ENCODE results near the gene CCSER1. TPM values are rescaled to one million over a fixed set of nuclear protein-coding genes. Genes with fewer than 3 reads are reported as not detected.
"Not testable (repeated sequence)": the region's sequence is repeated elsewhere in the genome, so short reads cannot be mapped to it uniquely, and the experiment has no call there.

CCSER1 gene
- total RNA-seq, 1 experiment from 2014 or later, result 4.1 TPM

- Mint-ChIP-seq H3K4me3 (ENCODE audit: unreplicated experiment) (no peak overlapping the region), H3K27ac (ENCODE audit: unreplicated experiment) (no peak overlapping the region), H3K36me3 (ENCODE audit: insufficient read depth, unreplicated experiment) (no peaks in the 10 kb centered on the region), H3K9me3 (ENCODE audit: unreplicated experiment) (no peaks in the 10 kb centered on the region), H3K4me1 (ENCODE audit: low read depth, unreplicated experiment) (no peaks in the 10 kb centered on the region), H3K27me3 (ENCODE audit: insufficient read depth, unreplicated experiment) (no peaks in the 10 kb centered on the region)
- intact Hi-C loops (cut with micrococcal nuclease; ENCODE audit: unreplicated experiment), result no loop called here
- Histone ChIP-seq H3K4me1 (no peaks in the 10 kb centered on the region), H3K4me3 (ENCODE audit: low read depth, low read length) (no peak overlapping the region), H3K9me3 (no peaks in the 10 kb centered on the region), H3K36me3 (ENCODE audit: control insufficient read depth, insufficient read depth, low read length) (no peaks in the 10 kb centered on the region), H3K27me3 (replicated peaks; ENCODE audit: control insufficient read depth, insufficient read depth, low read length) (no peaks in the 10 kb centered on the region)
- TF ChIP-seq CTCF (IDR thresholded peaks at IDR 0.05; ENCODE audit: insufficient read depth in 1 of 2, low read depth in 1 of 2, low read length in 1 of 2, severe bottlenecking in 1 of 2, unreplicated experiment in 1 of 2), result no peak
- CTCF ChIA-PET, result no interaction called here
- no TSS peak for BruUV-seq (replicated peaks)
- POLR2A ChIA-PET, result no interaction called here
- DNase-seq, result no peak
Observed at GRCh38 chr4:90306810-90307209, 179.6 kb downstream of the CCSER1 start.

- H3K36me3 Mint-ChIP-seq (ENCODE audit: insufficient read depth, unreplicated experiment); H3K27ac Mint-ChIP-seq (ENCODE audit: unreplicated experiment); H3K27me3 ChIP-seq (replicated peaks; ENCODE audit: control insufficient read depth, insufficient read depth, low read length); H3K36me3 ChIP-seq (ENCODE audit: control insufficient read depth, insufficient read depth, low read length); H3K4me3 ChIP-seq (ENCODE audit: low read depth, low read length); DNase-seq; intact Hi-C loops (cut with micrococcal nuclease; ENCODE audit: unreplicated experiment); H3K9me3 Mint-ChIP-seq (ENCODE audit: unreplicated experiment); H3K4me1 Mint-ChIP-seq (ENCODE audit: low read depth, unreplicated experiment); H3K4me1 ChIP-seq; H3K9me3 ChIP-seq; POLR2A ChIA-PET; CTCF ChIA-PET; H3K27me3 Mint-ChIP-seq (ENCODE audit: insufficient read depth, unreplicated experiment); H3K4me3 Mint-ChIP-seq (ENCODE audit: unreplicated experiment); BruUV-seq (replicated peaks): not testable (repeated sequence)
Observed at GRCh38 chr4:90317140-90317539, 189.9 kb downstream of the CCSER1 start.

- no peaks in the 10 kb centered on the region for H3K36me3 Mint-ChIP-seq (ENCODE audit: insufficient read depth, unreplicated experiment)
- POLR2A ChIA-PET, result no interaction called here
- no peaks in the 10 kb centered on the region for H3K9me3 ChIP-seq
- H3K9me3 Mint-ChIP-seq (ENCODE audit: unreplicated experiment), result no peaks in the 10 kb centered on the region
- no peak overlapping the region for H3K4me3 Mint-ChIP-seq (ENCODE audit: unreplicated experiment)
- H3K27ac Mint-ChIP-seq (ENCODE audit: unreplicated experiment), result no peak overlapping the region
- H3K27me3 Mint-ChIP-seq (ENCODE audit: insufficient read depth, unreplicated experiment), result no peaks in the 10 kb centered on the region
- H3K4me3 ChIP-seq (ENCODE audit: low read depth, low read length), result no peak overlapping the region
- intact Hi-C loops (cut with micrococcal nuclease; ENCODE audit: unreplicated experiment), result no loop called here
- no peak for TF ChIP-seq CTCF (IDR thresholded peaks at IDR 0.05; ENCODE audit: insufficient read depth in 1 of 2, low read depth in 1 of 2, low read length in 1 of 2, severe bottlenecking in 1 of 2, unreplicated experiment in 1 of 2)
- H3K4me1 Mint-ChIP-seq (ENCODE audit: low read depth, unreplicated experiment), result no peaks in the 10 kb centered on the region
- H3K27me3 ChIP-seq (replicated peaks; ENCODE audit: control insufficient read depth, insufficient read depth, low read length), result no peaks in the 10 kb centered on the region
- H3K4me1 ChIP-seq, result no peaks in the 10 kb centered on the region
- CTCF ChIA-PET, result no interaction called here
- no peaks in the 10 kb centered on the region for H3K36me3 ChIP-seq (ENCODE audit: control insufficient read depth, insufficient read depth, low read length)
- BruUV-seq (replicated peaks), result no TSS peak
- no peak for DNase-seq
Observed at GRCh38 chr4:90317785-90318184, 190.6 kb downstream of the CCSER1 start.

GRCh38 chr4:90318193-90318592, 191.0 kb downstream of the CCSER1 start:
- no peak overlapping the region for H3K27ac Mint-ChIP-seq (ENCODE audit: unreplicated experiment)
- TF ChIP-seq CTCF (IDR thresholded peaks at IDR 0.05; ENCODE audit: insufficient read depth in 1 of 2, low read depth in 1 of 2, low read length in 1 of 2, severe bottlenecking in 1 of 2, unreplicated experiment in 1 of 2), result no peak
- H3K36me3 Mint-ChIP-seq (ENCODE audit: insufficient read depth, unreplicated experiment), result no peaks in the 10 kb centered on the region
- H3K27me3 Mint-ChIP-seq (ENCODE audit: insufficient read depth, unreplicated experiment), result no peaks in the 10 kb centered on the region
- H3K4me1 Mint-ChIP-seq (ENCODE audit: low read depth, unreplicated experiment), result no peaks in the 10 kb centered on the region
- ChIA-PET POLR2A (no interaction called here), CTCF (no interaction called here)
- no peak for DNase-seq
- Histone ChIP-seq H3K4me3 (ENCODE audit: low read depth, low read length) (no peak overlapping the region), H3K27me3 (replicated peaks; ENCODE audit: control insufficient read depth, insufficient read depth, low read length) (no peaks in the 10 kb centered on the region), H3K4me1 (no peaks in the 10 kb centered on the region), H3K36me3 (ENCODE audit: control insufficient read depth, insufficient read depth, low read length) (no peaks in the 10 kb centered on the region), H3K9me3 (no peaks in the 10 kb centered on the region)
- BruUV-seq (replicated peaks), result no TSS peak
- H3K4me3 Mint-ChIP-seq (ENCODE audit: unreplicated experiment), result no peak overlapping the region
- H3K9me3 Mint-ChIP-seq (ENCODE audit: unreplicated experiment), result no peaks in the 10 kb centered on the region
- intact Hi-C loops (cut with micrococcal nuclease; ENCODE audit: unreplicated experiment), result no loop called here

Data from Caco-2 (cell line).